ENCODE measurements around the gene WDR45. TPM values are rescaled to one million over a fixed set of nuclear protein-coding genes. Genes with fewer than 3 reads are reported as not detected.

WDR45 gene
- total and polyA plus RNA-seq, 9 donors = 55.3 to 89.7 (median 76.5) TPM

DNA sequence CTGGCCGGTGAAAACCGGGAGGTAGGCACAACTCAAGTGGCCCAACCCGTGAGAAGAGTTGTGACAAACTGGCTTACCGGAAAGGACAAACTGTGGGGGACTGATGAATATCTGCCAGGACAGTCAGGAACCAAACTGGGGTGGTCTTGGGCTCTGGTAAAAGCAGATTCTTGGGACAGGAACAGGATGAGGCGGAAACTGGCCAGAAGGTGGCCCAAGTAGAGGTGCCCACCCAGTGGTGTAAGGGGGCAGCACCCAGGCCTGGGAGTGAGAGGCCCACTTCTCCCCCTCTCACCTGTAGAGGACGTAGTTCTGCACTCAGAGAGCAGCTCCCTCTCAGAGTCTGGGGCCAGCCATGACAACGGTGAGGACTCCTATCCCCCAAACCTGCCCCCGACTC lies 15.0 kb downstream of the WDR45 start:
- no peaks in the 10 kb centered on the region for H3K27me3 ChIP-seq
- H3K4me3 ChIP-seq = no peak overlapping the region
- intact Hi-C loops (cut with DNase I) = no loop called here
- no peak for DNase-seq
- no peaks in the 10 kb centered on the region for H3K9me3 ChIP-seq
- H3K4me1 ChIP-seq (ENCODE audit: insufficient read depth) = no peaks in the 10 kb centered on the region
- TF ChIP-seq EP300 (IDR thresholded peaks at IDR 0.05) = no peak
- TF ChIP-seq, protein P1, sequence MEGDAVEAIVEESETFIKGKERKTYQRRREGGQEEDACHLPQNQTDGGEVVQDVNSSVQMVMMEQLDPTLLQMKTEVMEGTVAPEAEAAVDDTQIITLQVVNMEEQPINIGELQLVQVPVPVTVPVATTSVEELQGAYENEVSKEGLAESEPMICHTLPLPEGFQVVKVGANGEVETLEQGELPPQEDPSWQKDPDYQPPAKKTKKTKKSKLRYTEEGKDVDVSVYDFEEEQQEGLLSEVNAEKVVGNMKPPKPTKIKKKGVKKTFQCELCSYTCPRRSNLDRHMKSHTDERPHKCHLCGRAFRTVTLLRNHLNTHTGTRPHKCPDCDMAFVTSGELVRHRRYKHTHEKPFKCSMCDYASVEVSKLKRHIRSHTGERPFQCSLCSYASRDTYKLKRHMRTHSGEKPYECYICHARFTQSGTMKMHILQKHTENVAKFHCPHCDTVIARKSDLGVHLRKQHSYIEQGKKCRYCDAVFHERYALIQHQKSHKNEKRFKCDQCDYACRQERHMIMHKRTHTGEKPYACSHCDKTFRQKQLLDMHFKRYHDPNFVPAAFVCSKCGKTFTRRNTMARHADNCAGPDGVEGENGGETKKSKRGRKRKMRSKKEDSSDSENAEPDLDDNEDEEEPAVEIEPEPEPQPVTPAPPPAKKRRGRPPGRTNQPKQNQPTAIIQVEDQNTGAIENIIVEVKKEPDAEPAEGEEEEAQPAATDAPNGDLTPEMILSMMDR (IDR thresholded peaks at IDR 0.05) = no peak
- TF ChIP-seq POLR2A (IDR thresholded peaks at IDR 0.05) = no peak
- H3K27ac ChIP-seq = no peak overlapping the region
- WGBS, 3 donors = 82 to 85% (median 84%) methylated on average over 8 of the region's 8 CpGs
- no peaks in the 10 kb centered on the region for H3K36me3 ChIP-seq

DNA sequence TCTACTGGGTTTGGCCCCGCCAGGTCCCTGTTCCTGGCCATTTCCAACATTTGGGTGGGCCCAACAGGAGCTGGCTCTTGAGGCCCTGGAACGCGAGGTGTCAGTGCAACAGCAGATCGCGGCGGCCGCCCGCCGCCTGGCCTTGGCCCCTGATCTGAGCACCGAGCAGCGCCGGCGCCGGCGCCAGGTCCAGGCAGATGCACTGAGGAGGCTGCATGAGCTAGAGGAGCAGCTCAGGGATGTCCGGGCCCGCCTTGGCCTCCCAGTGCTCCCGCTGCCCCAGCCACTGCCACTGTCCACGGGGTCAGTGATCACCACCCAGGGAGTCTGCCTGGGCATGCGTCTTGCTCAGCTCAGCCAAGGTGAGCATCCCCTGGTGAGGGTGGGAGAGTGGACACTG lies 15.4 kb downstream of the WDR45 start:
- TF ChIP-seq EP300 (IDR thresholded peaks at IDR 0.05) (no peak), POLR2A (IDR thresholded peaks at IDR 0.05) (no peak)
- TF ChIP-seq, protein P1 (IDR thresholded peaks at IDR 0.05) = no peak
- no peaks in the 10 kb centered on the region for H3K4me1 ChIP-seq (ENCODE audit: insufficient read depth)
- no peak overlapping the region for H3K27ac ChIP-seq
- no peak overlapping the region for H3K4me3 ChIP-seq
- intact Hi-C loops (cut with DNase I) = no loop called here
- no peaks in the 10 kb centered on the region for H3K36me3 ChIP-seq
- H3K27me3 ChIP-seq = no peaks in the 10 kb centered on the region
- H3K9me3 ChIP-seq = no peaks in the 10 kb centered on the region
- DNase-seq = no peak
- 77 to 90% (median 89%) methylated on average over 7 to 20 of the region's 20 CpGs for WGBS, 3 donors

DNA sequence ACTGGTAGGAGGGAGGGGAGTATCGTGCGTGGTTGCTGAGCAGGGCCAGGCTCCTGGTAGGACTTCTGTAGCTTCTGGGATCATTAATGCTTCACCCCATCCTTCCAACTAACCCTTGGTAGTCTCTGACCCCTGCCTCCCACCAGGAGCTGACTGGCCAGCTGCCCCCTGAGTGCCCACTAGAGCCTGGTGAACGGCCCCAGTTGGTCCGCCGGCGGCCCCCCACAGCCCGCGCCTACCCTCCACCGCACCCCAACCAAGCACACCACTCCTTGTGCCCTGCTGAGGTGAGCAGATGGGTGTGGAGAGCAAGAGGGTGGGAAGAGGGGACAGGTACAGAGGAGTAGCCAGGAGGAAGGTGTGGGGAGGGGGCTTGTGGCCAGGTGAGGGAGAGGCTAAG lies 16.0 kb downstream of the WDR45 start:
- intact Hi-C loops (cut with DNase I) = no loop called here
- H3K9me3 ChIP-seq = no peaks in the 10 kb centered on the region
- H3K27me3 ChIP-seq = no peaks in the 10 kb centered on the region
- DNase-seq = peak in 1 of 5 donors; percentile 14
- no peak overlapping the region for H3K4me3 ChIP-seq
- no peaks in the 10 kb centered on the region for H3K36me3 ChIP-seq
- 91 to 94% (median 92%) methylated on average over 9 of the region's 9 CpGs for WGBS, 3 donors
- H3K4me1 ChIP-seq (ENCODE audit: insufficient read depth) = no peaks in the 10 kb centered on the region
- H3K27ac ChIP-seq = no peak overlapping the region
- TF ChIP-seq, protein P1 (IDR thresholded peaks at IDR 0.05) = no peak
- TF ChIP-seq POLR2A (IDR thresholded peaks at IDR 0.05) (no peak), EP300 (IDR thresholded peaks at IDR 0.05) (no peak)

DNA sequence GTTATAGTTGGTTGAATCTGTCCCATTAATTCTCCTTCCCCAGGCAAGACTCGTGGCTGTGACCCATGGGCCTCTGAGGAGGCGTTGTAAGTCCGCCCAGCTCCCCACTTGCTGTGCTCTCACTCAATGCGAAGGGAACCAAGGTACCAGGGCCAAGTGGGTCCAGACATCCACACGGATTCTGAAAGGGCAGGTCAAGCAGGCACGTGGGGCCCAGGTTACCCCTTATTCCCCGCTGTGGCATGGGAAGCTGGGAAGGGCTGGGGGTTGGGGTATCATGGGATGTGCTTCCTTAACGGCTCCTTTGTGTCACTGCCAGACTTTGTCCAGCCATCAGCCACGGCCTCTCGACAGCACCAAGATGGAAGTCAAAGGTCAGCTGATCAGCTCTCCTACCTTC lies 17.8 kb downstream of the WDR45 start:
- no peaks in the 10 kb centered on the region for H3K4me1 ChIP-seq (ENCODE audit: insufficient read depth)
- intact Hi-C loops (cut with DNase I) = no loop called here
- no peak overlapping the region for H3K4me3 ChIP-seq
- no peaks in the 10 kb centered on the region for H3K9me3 ChIP-seq
- no peaks in the 10 kb centered on the region for H3K27me3 ChIP-seq
- no peaks in the 10 kb centered on the region for H3K36me3 ChIP-seq
- WGBS, 3 donors = 73 to 76% (median 74%) methylated on average over 10 of the region's 10 CpGs
- DNase-seq = peak in 1 of 5 donors; percentile 5
- no peak overlapping the region for H3K27ac ChIP-seq
- no peak for TF ChIP-seq EP300 (IDR thresholded peaks at IDR 0.05)
- no peak for TF ChIP-seq POLR2A (IDR thresholded peaks at IDR 0.05)
- TF ChIP-seq, protein P1 (IDR thresholded peaks at IDR 0.05) = no peak
